HepG2 (cell line): ENCODE results near the gene CEP131.

Source experiments
- CTCF ChIP-seq: sonication (generic); formaldehyde crosslinking; IDR thresholded peaks from 2 replicates; pipeline ENCODE4 v1.5.0; 2020; ENCODE audit warnings: mild to moderate bottlenecking, missing genetic modification reagents, moderate library complexity
- EP300 ChIP-seq, 3 experiments: sonication (generic) in 1 of 3; formaldehyde crosslinking in 1 of 3; IDR thresholded peaks; 2 replicates each; pipeline versions ENCODE4 v1.5.1 to v1.6.1; 2011 to 2020; ENCODE audit warnings: low read depth in 2 of 3, low read length in 2 of 3, borderline replicate concordance in 1 of 3, improper control_type of control experiment in 1 of 3, mild to moderate bottlenecking in 1 of 3, missing genetic modification reagents in 1 of 3, moderate library complexity in 1 of 3
- GABPA ChIP-seq, 2 experiments: IDR thresholded peaks; 2 replicates each; pipeline ENCODE4 v1.6.1; 2011 to 2016; ENCODE audit warnings: low read depth in 2 of 2, low read length in 1 of 2, missing biosample characterization in 1 of 2, missing genetic modification characterization in 1 of 2
- POLR2A ChIP-seq, 2 experiments: IDR thresholded peaks; 2 replicates each; pipeline ENCODE4 v1.6.1; 2011; ENCODE audit warnings: low read depth in 2 of 2, low read length in 2 of 2, mild to moderate bottlenecking in 1 of 2, moderate library complexity in 1 of 2; ENCODE audit not compliant: insufficient read depth in 1 of 2
- POLR2AphosphoS5 ChIP-seq: IDR thresholded peaks from 2 replicates; pipeline ENCODE4 v1.6.1; 2012; ENCODE audit warnings: low read depth, low read length
- RARA ChIP-seq: IDR thresholded peaks from 2 replicates; pipeline ENCODE4 v1.6.1; 2016; ENCODE audit warnings: missing genetic modification reagents, missing compliant biosample characterization
- SSRP1 ChIP-seq: IDR thresholded peaks from 2 replicates; pipeline ENCODE4 v1.6.1; 2016; ENCODE audit warnings: control low read depth
- XRCC5 ChIP-seq: fragments of 200-400 bp; formaldehyde crosslinking; optimal IDR thresholded peaks from 2 replicates; pipeline ENCODE3; 2017; ENCODE audit warnings: mild to moderate bottlenecking, low read length
- ZBTB1 ChIP-seq: sonication (generic); formaldehyde crosslinking; IDR thresholded peaks from 2 replicates; pipeline ENCODE4 v1.4.0; 2020; ENCODE audit warnings: missing genetic modification reagents, borderline replicate concordance
- ZBTB20 ChIP-seq: sonication (generic); formaldehyde crosslinking; IDR thresholded peaks from 2 replicates; pipeline ENCODE4 v1.8.1; 2023; ENCODE audit warnings: missing genetic modification reagents, low read depth, mild to moderate bottlenecking, borderline replicate concordance
- ZKSCAN1 ChIP-seq: fragments of 150-350 bp; IDR thresholded peaks from 2 replicates; pipeline ENCODE4 v1.6.1; 2014; ENCODE audit warnings: low read length
- ZNF24 ChIP-seq: fragments of 450-650 bp; IDR thresholded peaks from 2 replicates; pipeline ENCODE4 v1.6.1; 2017; ENCODE audit warnings: antibody characterized with exemption, mild to moderate bottlenecking
- ZNF792 ChIP-seq: IDR thresholded peaks from 2 replicates; pipeline ENCODE4 v1.6.1; 2016
- TF ChIP-seq, protein P1 (sequence below): sonication (generic); formaldehyde crosslinking; IDR thresholded peaks from 2 replicates; pipeline ENCODE4 v1.8.1; 2022; ENCODE audit warnings: low read depth, mild to moderate bottlenecking, missing genetic modification reagents

GRCh38 chr17:81167194-81167524, 55.6 kb downstream of the CEP131 start:
- TF ChIP-seq SSRP1 (CRISPR knock-in tag): no peak
- TF ChIP-seq, protein P1, sequence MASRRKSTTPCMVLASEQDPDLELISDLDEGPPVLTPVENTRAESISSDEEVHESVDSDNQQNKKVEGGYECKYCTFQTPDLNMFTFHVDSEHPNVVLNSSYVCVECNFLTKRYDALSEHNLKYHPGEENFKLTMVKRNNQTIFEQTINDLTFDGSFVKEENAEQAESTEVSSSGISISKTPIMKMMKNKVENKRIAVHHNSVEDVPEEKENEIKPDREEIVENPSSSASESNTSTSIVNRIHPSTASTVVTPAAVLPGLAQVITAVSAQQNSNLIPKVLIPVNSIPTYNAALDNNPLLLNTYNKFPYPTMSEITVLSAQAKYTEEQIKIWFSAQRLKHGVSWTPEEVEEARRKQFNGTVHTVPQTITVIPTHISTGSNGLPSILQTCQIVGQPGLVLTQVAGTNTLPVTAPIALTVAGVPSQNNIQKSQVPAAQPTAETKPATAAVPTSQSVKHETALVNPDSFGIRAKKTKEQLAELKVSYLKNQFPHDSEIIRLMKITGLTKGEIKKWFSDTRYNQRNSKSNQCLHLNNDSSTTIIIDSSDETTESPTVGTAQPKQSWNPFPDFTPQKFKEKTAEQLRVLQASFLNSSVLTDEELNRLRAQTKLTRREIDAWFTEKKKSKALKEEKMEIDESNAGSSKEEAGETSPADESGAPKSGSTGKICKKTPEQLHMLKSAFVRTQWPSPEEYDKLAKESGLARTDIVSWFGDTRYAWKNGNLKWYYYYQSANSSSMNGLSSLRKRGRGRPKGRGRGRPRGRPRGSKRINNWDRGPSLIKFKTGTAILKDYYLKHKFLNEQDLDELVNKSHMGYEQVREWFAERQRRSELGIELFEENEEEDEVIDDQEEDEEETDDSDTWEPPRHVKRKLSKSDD (CRISPR knock-in tag): no peak
- no peak for TF ChIP-seq ZNF792 (CRISPR knock-in tag)
- TF ChIP-seq CTCF: no peak
- peak; percentile 86 for TF ChIP-seq ZNF24
- no peak for TF ChIP-seq RARA (CRISPR knock-in tag)
- no peak for TF ChIP-seq POLR2AphosphoS5
- TF ChIP-seq POLR2A (IDR thresholded peaks at IDR 0.05; ENCODE audit: insufficient read depth in 1 of 2, low read depth in 2 of 2, low read length in 2 of 2): no peak
- no peak for TF ChIP-seq ZBTB1 (CRISPR knock-in tag)
- TF ChIP-seq ZKSCAN1: no peak
- no peak for TF ChIP-seq ZBTB20 (CRISPR knock-in tag)
- no peak for TF ChIP-seq EP300 (IDR thresholded peaks at IDR 0.05; ENCODE audit: low read depth in 2 of 2, low read length in 2 of 2)
- TF ChIP-seq EP300 (CRISPR knock-in tag; IDR thresholded peaks at IDR 0.05; ENCODE audit: borderline replicate concordance): no peak
- TF ChIP-seq GABPA (IDR thresholded peaks at IDR 0.05; ENCODE audit: low read depth, low read length): no peak
- TF ChIP-seq GABPA (CRISPR knock-in tag; IDR thresholded peaks at IDR 0.05; ENCODE audit: low read depth): no peak
- no peak for TF ChIP-seq XRCC5
